Stomach (tissue), 9 donors: ENCODE measurements around the gene DHCR7. TPM values are rescaled to one million over a fixed set of nuclear protein-coding genes. Genes with fewer than 3 reads are reported as not detected.

ENCODE experiments used
- DNase-seq, 2 donors: peaks; one replicate each; pipeline versions ENCODE4 v3.0.0 to v3.0.0-alpha.2; 2013 to 2019
- H3K27ac ChIP-seq, 5 donors: fragments of 200-600 bp in 4 of 5; sonication (generic) in 4 of 5; one replicate each; pipeline ENCODE4 v1.5.1; 2013 to 2019; ENCODE audit warnings: mild to moderate bottlenecking in 1 of 5, moderate library complexity in 1 of 5
- H3K27me3 ChIP-seq, 3 donors: fragments of 200-600 bp; sonication (generic); one replicate each; pipeline ENCODE4 v1.5.1; 2017 to 2019; ENCODE audit warnings: mixed run types in 1 of 3
- H3K36me3 ChIP-seq, 4 donors: fragments of 200-600 bp; sonication (generic); 1 replicate in 3 of 4; 2 replicates in 1 of 4; pipeline ENCODE4 v1.5.1; 2016 to 2019
- H3K4me1 ChIP-seq, 4 donors: fragments of 200-600 bp; sonication (generic); one replicate each; pipeline ENCODE4 v1.5.1; 2016 to 2019
- H3K4me3 ChIP-seq, 4 donors: fragments of 200-600 bp; sonication (generic) in 3 of 4; one replicate each; pipeline ENCODE4 v1.5.1; 2016 to 2019; ENCODE audit warnings: mild to moderate bottlenecking in 1 of 4
- H3K9me3 ChIP-seq, 4 donors: fragments of 200-600 bp; sonication (generic); one replicate each; pipeline ENCODE4 v1.5.1; 2016 to 2019
- CTCF ChIP-seq, 7 experiments: fragments of 450-650 bp in 4 of 7; fragments of 200-600 bp in 3 of 7; sonication (generic) in 3 of 7; IDR thresholded peaks; one replicate each; pipeline ENCODE4 v1.5.1; 2016 to 2019; ENCODE audit warnings: antibody characterized with exemption in 7 of 7, control low read depth in 2 of 7, mild to moderate bottlenecking in 1 of 7
- EP300 ChIP-seq: sonication (generic); formaldehyde crosslinking; IDR thresholded peaks from one replicate; pipeline ENCODE4 v1.6.1; 2017; ENCODE audit warnings: antibody characterized with exemption
- POLR2A ChIP-seq, 4 donors: fragments of 450-650 bp; IDR thresholded peaks; one replicate each; pipeline ENCODE4 v1.6.1; 2016; ENCODE audit warnings: antibody characterized with exemption in 4 of 4, control low read depth in 2 of 4, mild to moderate bottlenecking in 1 of 4, moderate library complexity in 1 of 4
- POLR2AphosphoS5 ChIP-seq, 3 donors: sonication (generic); formaldehyde crosslinking; IDR thresholded peaks; one replicate each; pipeline ENCODE4 v1.6.1; 2016; ENCODE audit warnings: antibody characterized with exemption in 3 of 3
- WGBS, 5 donors: extraction: QIAGEN DNeasy Blood & Tissue Kit in 3 of 5; methylation state at CpG; one replicate each; pipeline versions ENCODE4 v1.1.5 to v1.1.7; 2013 to 2018; 5-methylcytosine and 5-hydroxymethylcytosine counted together
- intact Hi-C: fragments of 100-400 bp; cut with DNase I; formaldehyde crosslinking; loops from one replicate; pipeline ENCODE4 v1.15.1; 2023; ENCODE audit warnings: low total_unique reads
- polyA plus RNA-seq, 3 donors: library from polyadenylated mRNA; stranded (reverse); fragments of 200-250 nt; gene quantifications; one replicate each; pipeline ENCODE4 v1.2.3, GENCODE V29; 2013
- total RNA-seq, 5 donors: library from RNA; depleted of rRNA; stranded (reverse); fragments of >200 nt; gene quantifications; one replicate each; pipeline versions ENCODE4 v1.1.0 to v1.2.3, GENCODE V29; 2014 to 2016
- donor health status: healthy with polysubstance abuse.
- donor health status: Bipolar disorder and iron deficiency.
- donor health status: healthy.

The DHCR7 gene
- total and polyA plus RNA-seq, 8 donors: 3.5 to 58.8 (median 15.1) TPM

- H3K27ac ChIP-seq: no peak overlapping the region
- H3K9me3 ChIP-seq: no peaks in the 10 kb centered on the region
- H3K27me3 ChIP-seq: no peaks in the 10 kb centered on the region
- peaks cover 59 to 82% (median 79%) of the 10 kb centered on the region in 4 donors for H3K36me3 ChIP-seq
- no peaks in the 10 kb centered on the region for H3K4me1 ChIP-seq
- TF ChIP-seq POLR2A (IDR thresholded peaks at IDR 0.05) (no peak), POLR2AphosphoS5 (IDR thresholded peaks at IDR 0.05) (no peak), EP300 (no peak), CTCF (IDR thresholded peaks at IDR 0.05) (no peak)
- WGBS, 5 donors: 97 to 99% (median 97%) methylated on average over 12 to 14 of the region's 14 CpGs
- no peak for DNase-seq
- intact Hi-C loops: no loop called here
- no peak overlapping the region for H3K4me3 ChIP-seq
Observed at GRCh38 chr11:71473793-71474080, 25.5 kb upstream of the DHCR7 start.

DNA sequence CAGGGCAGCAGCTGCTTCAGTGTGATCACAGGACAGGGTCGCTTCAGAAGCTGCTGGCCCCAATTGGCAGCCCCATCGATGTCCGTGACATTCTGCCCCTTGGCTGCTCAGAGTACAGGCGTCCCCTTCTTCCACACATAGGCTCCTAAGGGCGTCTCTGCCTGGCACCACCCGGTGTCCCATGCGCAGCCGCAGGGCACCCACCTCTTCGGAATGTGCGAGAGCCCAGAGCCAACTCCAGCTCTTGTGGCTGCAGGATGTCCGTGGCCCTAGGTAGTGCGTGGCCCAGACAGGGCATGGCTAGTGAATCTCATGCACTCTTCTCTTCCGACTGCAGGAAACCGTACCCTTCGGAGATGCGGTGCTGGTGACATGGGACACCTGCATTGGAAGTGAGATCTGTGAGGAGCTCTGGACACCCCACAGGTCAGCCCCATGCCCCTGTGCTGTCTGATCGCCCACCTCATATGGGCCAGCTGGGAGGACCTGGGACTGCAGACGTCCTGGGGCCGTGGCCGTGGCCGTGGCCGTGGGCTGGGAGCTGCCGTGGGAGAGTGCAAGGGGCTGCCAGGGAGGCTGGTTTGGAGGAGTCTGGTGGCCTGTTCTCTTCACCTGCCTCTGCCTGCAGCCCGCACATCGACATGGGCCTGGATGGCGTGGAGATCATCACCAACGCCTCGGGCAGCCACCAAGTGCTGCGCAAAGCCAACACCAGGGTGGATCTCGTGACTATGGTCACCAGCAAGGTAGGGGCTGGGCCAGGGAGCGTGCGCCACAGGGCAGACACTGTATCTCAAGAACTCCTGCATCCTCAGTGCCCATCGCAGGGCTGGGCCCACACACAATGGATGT, 25.0 kb upstream of the DHCR7 start:
- Histone ChIP-seq H3K9me3 (no peaks in the 10 kb centered on the region), H3K27me3 (no peaks in the 10 kb centered on the region), H3K27ac (no peak overlapping the region), H3K4me3 (no peak overlapping the region), H3K36me3 (peaks cover 53 to 76% (median 74%) of the 10 kb centered on the region in 4 donors), H3K4me1 (no peaks in the 10 kb centered on the region)
- intact Hi-C loops: no loop called here
- TF ChIP-seq CTCF (IDR thresholded peaks at IDR 0.05) (no peak), POLR2AphosphoS5 (IDR thresholded peaks at IDR 0.05) (no peak), EP300 (no peak), POLR2A (IDR thresholded peaks at IDR 0.05) (no peak)
- WGBS, 5 donors: 94 to 98% (median 95%) methylated on average over 20 to 33 of the region's 33 CpGs
- no peak for DNase-seq

DNA sequence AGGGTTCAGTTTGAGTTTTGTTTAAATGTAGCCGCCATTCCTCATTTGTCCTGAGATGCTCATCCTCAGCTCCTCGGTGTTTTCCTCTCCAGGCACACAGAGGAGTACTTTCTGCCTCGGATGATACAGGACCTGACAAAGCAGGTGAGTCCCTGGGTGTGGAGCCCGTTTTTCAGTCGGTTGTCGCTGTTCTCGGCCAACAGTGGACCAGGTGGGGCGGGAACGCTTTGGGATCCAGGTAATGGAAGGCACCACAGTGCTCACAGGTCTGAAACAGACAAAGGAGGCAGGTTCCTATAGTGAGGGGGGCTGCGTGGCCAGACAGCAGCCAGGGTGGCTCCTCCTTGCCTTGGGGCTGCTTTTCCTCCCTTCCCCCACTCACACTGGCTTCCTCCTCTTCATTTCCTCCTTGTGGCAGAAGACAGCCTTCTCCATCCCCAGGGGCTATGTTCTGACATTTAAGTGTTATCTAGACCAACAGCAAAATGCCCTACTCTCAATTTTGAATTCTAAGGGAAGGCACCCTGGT, 24.2 kb upstream of the DHCR7 start:
- WGBS, 5 donors: 86 to 96% (median 91%) methylated on average over 9 to 10 of the region's 10 CpGs
- no peak overlapping the region for H3K4me3 ChIP-seq
- H3K27ac ChIP-seq: no peak overlapping the region
- DNase-seq: no peak
- H3K9me3 ChIP-seq: no peaks in the 10 kb centered on the region
- intact Hi-C loops: no loop called here
- TF ChIP-seq POLR2A (IDR thresholded peaks at IDR 0.05) (no peak), CTCF (IDR thresholded peaks at IDR 0.05) (no peak), EP300 (no peak), POLR2AphosphoS5 (IDR thresholded peaks at IDR 0.05) (no peak)
- H3K27me3 ChIP-seq: no peaks in the 10 kb centered on the region
- H3K4me1 ChIP-seq: no peaks in the 10 kb centered on the region
- peaks cover 51 to 76% (median 73%) of the 10 kb centered on the region in 4 donors for H3K36me3 ChIP-seq

GRCh38 chr11:71470946-71471345, 22.8 kb upstream of the DHCR7 start:
- TF ChIP-seq CTCF (IDR thresholded peaks at IDR 0.05) (no peak), EP300 (no peak), POLR2AphosphoS5 (IDR thresholded peaks at IDR 0.05) (no peak), POLR2A (IDR thresholded peaks at IDR 0.05) (no peak)
- Histone ChIP-seq H3K36me3 (peaks cover 37 to 76% (median 73%) of the 10 kb centered on the region in 4 donors), H3K9me3 (no peaks in the 10 kb centered on the region), H3K27ac (no peak overlapping the region), H3K27me3 (no peaks in the 10 kb centered on the region), H3K4me1 (no peaks in the 10 kb centered on the region), H3K4me3 (no peak overlapping the region)
- 61 to 77% (median 76%) methylated on average over 6 of the region's 6 CpGs for WGBS, 5 donors
- DNase-seq: no peak
- intact Hi-C loops: no loop called here
